Pancreas (tissue), 10 donors: Measurements from ENCODE around the gene CD52. TPM values are rescaled to one million over a fixed set of nuclear protein-coding genes. Genes with fewer than 3 reads are reported as not detected.
A peak's percentile ranks its signal among the peaks of the same experiment; 100 is the strongest.
"Not testable (repeated sequence)": the region's sequence is repeated elsewhere in the genome, so short reads cannot be mapped to it uniquely, and the experiment has no call there.

Source experiments
- ATAC-seq, 4 donors: fragments of 200-7000 bp; cut with Tn5 transposase; one replicate each; pipeline versions ENCODE4 v1.8.0 to v1.9.1; 2020; ENCODE audit warnings: mild to moderate bottlenecking in 4 of 4, moderate library complexity in 4 of 4
- DNase-seq, 6 donors: peaks; one replicate each; pipeline ENCODE4 v3.0.0-alpha.2; 2020
- FAIRE-seq: peaks from 2 replicates; lab custom pipeline; 2012; peaks lifted over from hg19 to GRCh38; lab: Jason Lieb, UNC
- H3K27ac ChIP-seq, 4 donors: fragments of 200-600 bp; sonication (generic); 1 replicate in 3 of 4; 2 replicates in 1 of 4; pipeline versions ENCODE4 v1.5.0 to v1.8.0; 2020
- H3K27me3 ChIP-seq, 4 donors: fragments of 200-600 bp; one replicate each; pipeline ENCODE4 v1.8.0; 2021
- H3K36me3 ChIP-seq, 3 donors: fragments of 200-600 bp; sonication (generic) in 1 of 3; one replicate each; pipeline versions ENCODE4 v1.5.0 to v1.8.0; 2020 to 2021
- H3K4me1 ChIP-seq, 3 donors: fragments of 200-600 bp; one replicate each; pipeline ENCODE4 v1.8.0; 2021
- H3K4me3 ChIP-seq, 4 donors: fragments of 200-600 bp; sonication (generic) in 2 of 4; one replicate each; pipeline versions ENCODE4 v1.5.0 to v1.8.0; 2020 to 2021
- H3K9me3 ChIP-seq, 4 donors: fragments of 200-600 bp; one replicate each; pipeline ENCODE4 v1.8.0; 2021
- CTCF ChIP-seq, 4 donors: fragments of 200-600 bp; sonication (generic) in 3 of 4; IDR thresholded peaks; one replicate each; pipeline versions ENCODE4 v1.5.0 to v1.8.0; 2021; ENCODE audit warnings: antibody characterized with exemption in 4 of 4
- WGBS, 2 donors: extraction: QIAGEN DNeasy Blood & Tissue Kit; methylation state at CpG; one replicate each; pipeline ENCODE4 v1.1.7; 2013; 5-methylcytosine and 5-hydroxymethylcytosine counted together
- intact Hi-C, 3 donors: fragments of 100-400 bp; cut with DNase I; formaldehyde crosslinking; loops; one replicate each; pipeline versions ENCODE4 v1.11.1 to v1.14.2; 2022
- polyA plus RNA-seq, 2 donors: library from polyadenylated mRNA; stranded (reverse); fragments of 200-250 nt; gene quantifications; one replicate each; pipeline ENCODE4 v1.2.3, GENCODE V29; 2013
- total RNA-seq, 6 donors: library from RNA; stranded (reverse); fragmentation: NEBNext Ultra II Directional in 4 of 6; extraction: Animal tissue kit (Norgen Biotek cat#: 25700) in 4 of 6; gene quantifications; one replicate each; pipeline versions ENCODE4 v1.2.1 to v1.2.4, GENCODE V29; 2021 to 2023
- donor health status: healthy with polysubstance abuse.
- donor health status: DM: no; HTN: no; CAD: no; lungs with moderate emphysema.
- donor health status: DM: no; HTN: no; CAD: no.
- donor health status: control.
- donor health status: control.
- donor health status: Bipolar disorder and iron deficiency.
- donor health status: DM: yes; HTN: yes; CAD: no.
- donor health status: DM: no; HTN: no; CAD: no.
- donor health status: DM: no; HTN: no; CAD: no.
- donor health status: DM: yes; HTN: yes; CAD: no.

CD52 gene
- total and polyA plus RNA-seq, 8 donors = 0.98 to 13.0 (median 3.5) TPM

GRCh38 chr1:26290122-26290881 is 27.5 kb upstream of the CD52 start:
- H3K4me3 ChIP-seq = no peak overlapping the region
- TF ChIP-seq CTCF (IDR thresholded peaks at IDR 0.05) = no peak
- peak overlapping the region in 1 of 4 donors; percentile 54 for H3K27ac ChIP-seq
- H3K27me3 ChIP-seq = no peaks in the 10 kb centered on the region
- WGBS, 2 donors = 78 to 84% methylated on average over 11 of the region's 11 CpGs
- DNase-seq (no peak), ATAC-seq (peak in 1 of 4 donors; percentile 46), FAIRE-seq (no peak)
- no peaks in the 10 kb centered on the region for H3K36me3 ChIP-seq
- no peaks in the 10 kb centered on the region for H3K4me1 ChIP-seq
- H3K9me3 ChIP-seq = no peaks in the 10 kb centered on the region
- intact Hi-C loops = no loop called here

- no peak for TF ChIP-seq CTCF (IDR thresholded peaks at IDR 0.05)
- H3K36me3 ChIP-seq = no peaks in the 10 kb centered on the region
- H3K27me3 ChIP-seq = no peaks in the 10 kb centered on the region
- 81% methylated on average over 11 of the region's 11 CpGs for WGBS, 2 donors
- ATAC-seq (no peak), DNase-seq (no peak), FAIRE-seq (no peak)
- H3K27ac ChIP-seq = peak overlapping the region in 1 of 4 donors; percentile 30
- no peaks in the 10 kb centered on the region for H3K9me3 ChIP-seq
- intact Hi-C loops = no loop called here
- H3K4me1 ChIP-seq = no peaks in the 10 kb centered on the region
- no peak overlapping the region for H3K4me3 ChIP-seq
Observed at GRCh38 chr1:26290882-26291261, 26.9 kb upstream of the CD52 start.

GRCh38 chr1:26291433-26291832 is 26.3 kb upstream of the CD52 start:
- FAIRE-seq (no peak), DNase-seq (no peak)
- no peak overlapping the region for H3K27ac ChIP-seq

GRCh38 chr1:26291939-26292338 is 25.8 kb upstream of the CD52 start:
- ATAC-seq (no peak), FAIRE-seq (no peak), DNase-seq (no peak)
- Histone ChIP-seq H3K4me3 (no peak overlapping the region), H3K36me3 (no peaks in the 10 kb centered on the region), H3K4me1 (no peaks in the 10 kb centered on the region), H3K27me3 (no peaks in the 10 kb centered on the region), H3K27ac (no peak overlapping the region), H3K9me3 (no peaks in the 10 kb centered on the region)
- 79 to 94% methylated on average over 4 of the region's 4 CpGs for WGBS, 2 donors
- intact Hi-C loops = no loop called here
- TF ChIP-seq CTCF (IDR thresholded peaks at IDR 0.05) = no peak

More at GRCh38 chr1:26291433-26291832, 26.3 kb upstream of the CD52 start:
- no peaks in the 10 kb centered on the region for H3K27me3 ChIP-seq
- H3K4me3 ChIP-seq = no peak overlapping the region
- 88 to 97% methylated on average over 3 of the region's 3 CpGs for WGBS, 2 donors
- H3K36me3 ChIP-seq = no peaks in the 10 kb centered on the region
- H3K9me3 ChIP-seq = no peaks in the 10 kb centered on the region
- intact Hi-C loops = no loop called here
- TF ChIP-seq CTCF (IDR thresholded peaks at IDR 0.05) = no peak
- H3K4me1 ChIP-seq = no peaks in the 10 kb centered on the region
- no peak for ATAC-seq

- H3K4me3 ChIP-seq, H3K27ac ChIP-seq, FAIRE-seq, DNase-seq, intact Hi-C loops, H3K36me3 ChIP-seq, H3K4me1 ChIP-seq, H3K9me3 ChIP-seq, ATAC-seq, H3K27me3 ChIP-seq: not testable (repeated sequence)
- 89 to 92% methylated on average over 5 of the region's 5 CpGs for WGBS, 2 donors
Observed at GRCh38 chr1:26292735-26293134, 25.0 kb upstream of the CD52 start.
